ENCODE data around the gene SCD.

SCD gene

GRCh38 chr10:100340948-100341847, 5.8 kb upstream of the SCD start:
- DNase-seq: peak; percentile 36

- DNase-seq: peak; percentile 63
Measured at GRCh38 chr10:100341953-100342626, 4.9 kb upstream of the SCD start.

- no peak for DNase-seq
Measured at GRCh38 chr10:100342627-100342972, 4.4 kb upstream of the SCD start.

- DNase-seq: no peak
Measured at GRCh38 chr10:100344241-100344788, 2.7 kb upstream of the SCD start.

- DNase-seq: peak; percentile 48
Measured at GRCh38 chr10:100345570-100346330, 1.3 kb upstream of the SCD start.

GRCh38 chr10:100346351-100346764, 675 bp upstream of the SCD start:
- peak; percentile 40 for DNase-seq

GRCh38 chr10:100347568-100348195, 649 bp downstream of the SCD start:
- peak; percentile 16 for DNase-seq

GRCh38 chr10:100348389-100348927, 1.4 kb downstream of the SCD start:
- DNase-seq: no peak

GRCh38 chr10:100349087-100349486, 2.1 kb downstream of the SCD start:
- no peak for DNase-seq

GRCh38 chr10:100349672-100350071, 2.6 kb downstream of the SCD start:
- no peak for DNase-seq

GRCh38 chr10:100350914-100351485, 4.0 kb downstream of the SCD start:
- DNase-seq: no peak

GRCh38 chr10:100353770-100354485, 6.9 kb downstream of the SCD start:
- no peak for DNase-seq

GRCh38 chr10:100355086-100355485, 8.1 kb downstream of the SCD start:
- no peak for DNase-seq

- DNase-seq: no peak
Measured at GRCh38 chr10:100356067-100357017, 9.3 kb downstream of the SCD start.

- no peak for DNase-seq
Measured at GRCh38 chr10:100357059-100357858, 10.2 kb downstream of the SCD start.

GRCh38 chr10:100359030-100359432, 12.0 kb downstream of the SCD start:
- no peak for DNase-seq

GRCh38 chr10:100359529-100360150, 12.6 kb downstream of the SCD start:
- no peak for DNase-seq

- no peak for DNase-seq
Measured at GRCh38 chr10:100360234-100360633, 13.2 kb downstream of the SCD start.

All from NCI-H1092 treated with DMSO at 0.1 percent for 48 hours (cell line).